G401.6 (cell line): ENCODE measurements around the gene ZSWIM8.
"Not testable (repeated sequence)": the region's sequence is repeated elsewhere in the genome, so short reads cannot be mapped to it uniquely, and the experiment has no call there.

Experiments used
- FAIRE-seq: peaks from 2 replicates; lab custom pipeline; 2012; peaks lifted over from hg19 to GRCh38; lab: Jason Lieb, UNC

Gene ZSWIM8

DNA sequence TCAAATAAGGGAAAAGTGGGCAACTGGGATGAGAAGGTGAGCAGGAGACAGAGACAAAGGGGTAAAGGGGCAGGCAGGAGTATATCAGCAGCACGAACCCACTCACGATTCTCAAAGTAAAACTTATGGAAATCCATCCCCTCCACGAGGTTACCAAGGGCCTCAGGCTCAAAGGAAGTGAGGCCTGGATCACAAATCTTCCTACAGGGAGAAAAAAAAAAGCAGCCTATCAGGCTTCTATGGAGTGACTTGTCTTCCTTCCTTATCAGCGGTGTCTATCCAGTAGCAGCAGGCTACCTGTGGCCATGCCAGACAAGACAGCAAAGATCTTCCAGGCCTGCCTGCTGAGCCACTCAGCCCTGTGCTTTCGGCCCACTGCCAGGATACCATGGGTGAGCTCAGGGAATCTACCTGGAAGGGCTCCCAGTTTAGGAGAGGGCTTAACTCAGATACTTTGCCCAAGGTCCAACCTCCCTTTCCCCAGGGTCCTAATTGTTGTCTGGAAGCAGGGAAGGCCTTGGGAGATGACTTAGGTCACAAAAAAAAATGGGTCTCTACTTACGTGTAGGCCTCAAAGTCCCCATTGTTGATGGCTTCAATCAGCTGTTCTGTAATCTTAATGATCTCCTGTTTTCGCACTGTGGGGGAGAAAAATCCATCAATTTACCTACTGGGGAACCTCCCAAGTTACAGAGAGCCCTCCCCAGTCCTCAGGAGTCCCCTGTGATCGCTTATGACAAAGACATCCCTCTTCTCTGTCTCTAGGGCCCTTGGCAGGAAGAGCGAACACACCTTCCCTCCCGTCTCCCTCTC lies 31.7 kb downstream of the ZSWIM8 start:
- FAIRE-seq, result no peak

DNA sequence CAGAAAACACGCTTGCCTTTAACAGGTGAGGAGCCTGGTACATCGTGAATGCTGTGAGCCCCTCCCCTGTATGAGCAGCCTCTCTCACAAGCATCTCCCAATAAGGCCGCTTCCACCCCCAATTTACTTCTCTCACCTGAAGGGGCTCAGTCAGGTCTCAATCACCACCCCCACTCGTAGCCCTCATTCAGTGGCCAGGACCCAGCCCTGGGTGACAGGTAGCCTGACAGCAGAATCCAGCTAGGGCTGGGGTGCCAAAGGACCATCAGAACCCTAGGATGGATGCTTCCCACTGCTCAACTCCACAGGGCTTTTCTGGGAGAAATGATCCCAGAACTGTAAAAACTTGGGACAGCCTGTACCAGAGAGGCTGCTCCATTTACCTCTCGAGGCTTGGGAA lies 32.4 kb downstream of the ZSWIM8 start:
- no peak for FAIRE-seq

DNA sequence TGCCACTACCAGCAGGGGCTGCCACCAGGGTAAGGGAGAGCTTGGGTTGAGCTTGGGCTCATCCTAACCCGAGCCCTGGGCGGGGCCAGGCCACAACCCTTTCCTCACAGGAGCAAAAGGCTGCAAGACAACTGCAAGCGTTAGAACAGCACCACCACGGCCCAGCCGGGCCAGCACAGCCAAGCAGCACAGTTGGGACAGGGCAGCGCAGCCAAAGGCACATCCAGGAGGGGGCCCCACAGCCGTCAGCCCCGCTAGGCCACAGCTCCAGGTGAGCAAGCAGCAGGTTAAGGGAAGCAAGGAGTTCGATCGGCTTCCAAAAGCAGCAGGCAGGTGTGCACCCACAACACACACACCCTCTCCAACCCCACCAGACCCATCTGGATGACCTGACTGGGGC lies 33.0 kb downstream of the ZSWIM8 start:
- FAIRE-seq, result no peak

DNA sequence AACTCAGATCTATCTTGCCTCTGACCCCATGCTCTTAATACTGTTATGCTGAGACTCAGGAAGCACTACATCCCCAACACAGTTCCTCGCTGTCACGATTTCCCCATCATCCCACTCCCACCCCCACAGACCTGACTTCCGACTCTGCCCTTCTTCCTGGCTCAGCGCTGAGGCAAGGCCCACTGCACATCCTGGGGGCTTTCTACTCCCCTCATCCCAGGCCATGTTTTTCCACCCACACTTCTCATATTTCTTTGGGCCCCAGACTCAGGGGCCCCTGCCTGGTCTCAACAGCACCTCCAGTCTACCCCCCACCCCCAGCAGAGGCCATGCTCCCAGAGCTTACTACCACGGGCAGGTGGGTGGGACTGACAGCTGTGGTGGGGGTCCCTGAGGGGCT lies 33.7 kb downstream of the ZSWIM8 start:
- no peak for FAIRE-seq

DNA sequence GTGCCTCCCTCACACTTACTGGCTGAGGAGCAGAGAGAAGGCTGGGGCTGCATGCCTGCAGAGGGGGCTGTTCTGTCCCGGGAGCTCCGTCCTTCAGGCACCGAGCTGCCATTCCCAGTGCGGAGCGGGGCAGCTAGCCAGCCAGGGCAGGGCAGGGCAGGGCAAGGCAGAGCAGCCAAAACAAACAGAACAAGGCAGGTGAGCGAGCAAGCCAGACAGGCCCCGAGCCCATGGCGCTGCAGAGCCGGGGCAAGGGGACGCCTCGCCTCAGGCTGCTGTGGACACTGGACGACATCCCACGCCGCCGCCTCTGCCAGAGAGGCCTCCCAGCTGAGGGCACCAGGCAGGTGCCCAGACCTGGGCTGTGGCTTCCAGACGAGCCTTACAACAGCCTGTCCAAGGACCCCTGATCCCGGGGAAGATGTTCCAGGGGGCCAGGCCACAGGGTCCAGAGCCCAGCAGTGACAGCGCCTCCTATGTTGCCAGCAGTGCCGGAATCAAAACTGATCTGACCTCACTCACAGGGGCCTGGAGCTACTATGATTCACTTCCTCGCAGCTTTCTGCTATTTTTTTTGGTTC lies 34.2 kb downstream of the ZSWIM8 start:
- FAIRE-seq, result no peak

DNA sequence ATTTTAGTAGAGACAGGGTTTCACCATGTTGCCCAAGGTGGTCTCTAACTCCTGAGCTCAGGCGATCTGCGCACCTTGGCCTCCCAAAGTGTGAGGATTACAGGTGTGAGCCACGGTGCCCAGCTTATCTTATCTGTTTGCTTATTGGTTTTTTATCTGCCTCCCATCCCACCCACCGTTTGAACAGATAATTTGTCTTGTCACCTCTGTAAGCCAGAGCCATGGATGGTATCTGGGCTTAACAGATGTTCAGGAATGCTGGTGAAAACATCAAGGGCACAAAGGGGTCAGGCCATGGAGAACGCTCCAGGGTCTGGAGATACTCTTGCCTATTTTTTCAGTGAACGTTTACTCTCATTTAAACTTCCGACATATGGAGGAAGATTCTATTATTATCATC lies 38.0 kb downstream of the ZSWIM8 start:
- no peak for FAIRE-seq

DNA sequence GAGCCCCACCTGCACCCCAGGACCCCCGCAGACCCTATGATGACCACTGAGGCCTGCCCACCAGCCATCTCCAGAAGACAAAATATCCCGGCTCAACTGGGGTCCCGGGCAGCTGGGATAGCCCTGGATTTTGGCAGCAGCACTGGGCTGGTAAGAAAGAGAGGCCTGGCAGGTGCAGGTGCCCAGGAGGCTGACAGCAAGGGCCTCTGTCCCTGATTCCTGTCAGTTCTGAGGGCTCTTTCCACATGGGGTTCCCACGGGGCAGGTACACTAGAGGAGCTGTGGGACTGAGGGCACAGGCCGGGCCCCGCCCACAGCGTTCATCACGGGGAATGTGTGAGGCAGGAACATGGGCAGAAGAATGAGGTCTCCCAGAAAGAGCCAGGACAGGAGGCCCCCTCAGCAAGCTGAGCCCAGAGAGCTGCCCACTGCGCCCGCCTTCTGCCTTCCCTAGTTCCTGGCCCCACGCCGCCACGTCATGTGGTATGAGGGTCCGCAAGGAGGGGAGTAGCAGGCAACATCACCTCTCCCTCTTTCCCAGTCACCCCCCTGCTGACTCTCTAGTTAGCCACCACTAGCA lies 38.8 kb downstream of the ZSWIM8 start:
- no peak for FAIRE-seq

DNA sequence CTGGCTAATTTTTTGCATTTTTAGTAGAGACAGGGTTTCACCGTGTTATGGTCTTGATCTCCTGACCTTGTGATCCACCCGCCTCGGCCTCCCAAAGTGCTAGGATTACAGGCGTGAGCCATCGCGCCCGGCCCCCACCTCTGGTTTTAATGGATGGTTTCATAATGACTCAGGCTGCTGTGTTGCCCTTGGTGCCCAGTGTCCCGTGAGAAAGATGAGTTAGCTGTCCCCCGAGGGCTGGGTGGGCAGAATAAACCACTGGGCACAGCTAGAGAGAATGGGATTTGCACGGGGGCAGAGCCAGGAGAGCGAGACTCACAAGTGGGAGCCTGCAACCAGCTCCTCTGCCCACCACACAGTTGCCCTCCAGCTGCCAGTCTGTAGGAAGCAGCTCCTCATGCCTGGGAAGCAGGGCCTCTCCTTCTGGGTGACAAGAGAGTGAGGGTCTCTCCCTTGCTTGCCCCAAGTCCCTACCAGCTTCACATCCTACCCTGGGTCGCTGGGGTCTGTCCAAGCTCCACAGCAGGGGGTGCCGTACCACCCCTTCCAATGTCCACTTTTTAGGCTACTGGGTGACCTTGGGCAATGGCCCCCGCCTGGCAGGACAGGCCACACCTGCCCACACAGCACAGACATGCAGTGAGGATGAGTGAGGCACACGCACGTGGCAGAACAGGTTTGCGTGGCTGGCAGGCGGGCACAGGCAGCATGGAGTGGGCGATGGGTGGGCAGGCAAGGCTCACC lies 42.1 kb downstream of the ZSWIM8 start:
- FAIRE-seq, result no peak

DNA sequence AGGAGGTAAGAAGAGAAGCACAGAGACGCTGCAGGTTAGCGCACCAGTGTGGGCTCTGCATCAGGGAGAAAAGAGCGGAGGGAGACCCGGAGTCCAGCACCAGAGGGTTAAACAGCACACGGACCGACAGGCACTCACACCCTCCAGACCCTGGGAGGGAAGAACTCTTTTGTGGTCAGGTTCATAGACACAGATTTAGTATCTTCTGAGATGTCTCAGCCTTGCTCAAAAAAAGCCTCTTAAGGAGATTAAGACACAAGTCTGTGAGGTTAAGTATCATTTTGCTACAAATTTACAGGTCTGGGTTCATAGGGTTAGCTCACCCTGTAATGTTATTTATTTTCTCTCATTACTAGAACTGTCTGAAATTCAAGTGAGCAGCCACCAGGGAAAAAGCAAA lies 42.8 kb downstream of the ZSWIM8 start:
- no peak for FAIRE-seq

DNA sequence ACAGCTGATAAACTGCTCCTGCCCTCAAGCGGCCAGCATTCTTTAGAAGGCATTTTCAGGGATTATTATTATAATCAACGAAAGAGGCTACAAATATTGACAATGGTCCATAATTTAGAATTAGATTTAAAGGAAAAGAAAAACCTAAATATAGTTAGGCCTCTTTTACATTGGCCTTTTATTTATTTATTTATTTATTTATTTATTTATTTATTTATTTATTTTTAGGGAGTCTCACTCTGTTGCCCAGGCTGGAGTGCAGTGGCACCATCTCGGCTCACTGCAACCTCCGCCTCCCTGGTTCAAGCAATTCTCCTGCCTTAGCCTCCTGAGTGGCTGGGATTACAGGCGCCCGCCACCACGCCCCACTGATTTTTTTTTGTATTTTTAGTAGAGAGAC lies 43.7 kb downstream of the ZSWIM8 start:
- FAIRE-seq, result not testable (repeated sequence)

DNA sequence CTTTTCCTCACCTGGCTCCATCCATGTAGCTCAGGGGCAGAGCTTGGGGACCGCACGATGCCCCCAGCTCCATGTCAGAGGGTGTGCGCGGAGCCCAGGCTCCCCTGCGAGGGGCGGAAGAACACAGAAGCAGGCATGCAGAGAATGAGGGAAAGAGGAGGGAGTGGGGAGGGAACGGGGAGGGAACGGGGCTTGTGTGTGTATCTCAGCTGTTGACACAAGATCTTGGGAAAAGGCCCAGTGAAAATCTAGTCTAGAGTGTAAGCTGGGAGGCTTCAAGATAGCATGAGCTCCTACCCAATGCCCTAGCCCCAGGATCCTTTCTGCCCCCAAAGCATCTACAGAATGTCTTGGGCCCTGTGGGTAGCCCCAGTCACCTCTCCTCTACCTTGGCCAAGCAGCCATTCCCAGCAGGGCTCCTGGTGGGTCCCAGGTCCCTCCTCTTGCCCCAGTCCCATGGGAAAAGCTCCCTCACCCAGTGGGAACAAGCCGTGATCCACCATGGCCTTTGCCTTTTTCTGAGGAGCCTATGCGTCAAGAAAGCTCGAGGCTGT lies 51.1 kb downstream of the ZSWIM8 start:
- FAIRE-seq, result no peak

DNA sequence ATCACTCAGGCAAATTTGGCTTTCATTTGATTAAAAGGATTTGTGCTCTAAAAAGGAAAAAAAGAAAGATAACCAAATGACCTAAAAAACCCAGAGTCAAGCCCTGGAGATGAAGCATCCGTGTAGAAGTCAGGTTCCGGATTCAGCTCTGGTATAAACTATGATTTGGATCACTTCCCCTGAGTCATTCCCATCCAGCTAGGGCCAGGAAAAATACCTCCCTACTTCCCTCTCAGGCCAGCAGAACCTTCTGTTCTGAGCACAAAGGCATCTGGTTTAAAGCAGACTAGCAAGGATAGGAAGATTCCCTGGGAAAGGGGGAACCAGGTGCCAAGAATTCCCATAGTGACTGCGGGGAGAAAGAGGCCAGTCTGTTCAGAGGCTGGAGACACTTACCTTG lies 51.7 kb downstream of the ZSWIM8 start:
- no peak for FAIRE-seq

DNA sequence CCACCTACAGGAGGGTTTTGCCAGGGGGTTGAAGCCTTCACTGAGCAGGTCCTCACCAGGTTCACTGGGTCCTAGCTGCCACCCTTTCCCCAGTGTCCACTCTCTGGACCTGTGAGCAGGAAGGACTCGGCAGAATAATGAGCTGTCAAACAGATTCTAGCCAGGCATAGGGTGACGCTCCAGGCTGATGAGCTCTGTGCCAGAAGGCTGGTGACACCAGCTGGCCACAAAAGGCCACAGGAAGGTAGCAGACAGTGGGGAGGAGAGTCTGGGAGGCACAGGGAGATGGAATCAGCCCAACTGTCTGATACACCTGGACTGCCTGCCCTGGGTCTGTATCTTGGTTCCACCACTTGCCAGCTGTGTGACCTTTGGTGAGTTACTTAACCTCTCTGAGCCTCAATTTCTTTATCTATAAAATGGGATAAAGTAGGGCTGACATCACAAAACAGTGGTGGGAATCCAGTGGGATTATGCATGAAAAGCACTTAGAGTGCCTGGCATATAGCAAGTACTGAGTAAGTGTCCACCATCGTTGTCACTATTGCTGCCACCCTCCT lies 52.7 kb downstream of the ZSWIM8 start:
- FAIRE-seq, result no peak

DNA sequence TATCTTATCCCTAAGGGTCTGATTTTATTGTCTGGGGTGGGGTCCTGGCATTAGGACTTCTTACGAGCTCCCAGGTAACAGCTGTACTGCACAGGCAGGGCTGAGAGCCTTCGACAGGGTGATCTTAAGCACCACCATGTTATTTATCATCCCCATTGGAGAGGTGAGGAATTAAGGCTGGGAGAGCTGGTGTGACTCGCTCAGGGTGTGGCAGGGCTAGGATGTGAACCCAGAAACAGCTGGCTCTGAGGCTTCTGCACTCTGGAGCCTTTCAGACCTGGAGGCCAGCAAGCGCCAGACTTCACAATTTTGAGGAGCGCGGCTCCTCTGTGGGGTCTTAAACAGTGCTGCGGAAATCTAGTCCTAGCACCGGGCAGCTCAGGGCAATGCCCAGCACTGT lies 53.4 kb downstream of the ZSWIM8 start:
- no peak for FAIRE-seq

DNA sequence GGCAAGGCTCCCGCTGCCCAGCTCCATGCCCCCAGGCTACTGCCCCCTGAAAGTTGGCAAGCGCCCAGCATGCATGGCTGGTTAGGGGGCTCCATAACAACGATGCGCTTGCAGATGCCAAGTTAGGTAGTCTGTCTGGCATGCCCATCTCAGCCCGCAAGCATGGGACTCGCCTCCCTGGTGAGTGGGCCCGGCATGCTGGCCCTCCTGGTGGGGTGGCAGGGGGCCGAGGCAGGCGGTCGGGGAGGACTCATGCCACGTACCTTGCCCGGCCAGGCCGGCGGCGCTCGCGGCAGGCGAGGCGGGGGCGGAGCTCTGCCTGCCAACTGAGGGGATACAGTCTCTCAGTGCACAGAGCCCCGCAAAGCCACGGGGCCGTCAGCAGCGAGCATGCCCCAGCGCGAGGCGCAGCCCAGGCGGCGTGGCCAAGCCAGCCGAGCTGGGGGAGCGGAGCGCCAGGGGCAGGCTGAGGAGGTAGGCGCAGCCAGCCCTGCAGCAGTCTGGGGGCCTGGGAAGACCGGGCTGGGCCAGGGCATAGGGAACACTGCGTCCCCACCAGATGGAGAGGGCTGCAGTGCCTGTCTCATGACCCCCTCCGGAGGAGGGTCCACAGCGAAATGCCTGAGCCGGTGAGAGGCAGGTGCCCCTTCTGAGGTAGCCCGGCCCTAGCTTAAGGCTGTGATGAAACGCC lies 54.0 kb downstream of the ZSWIM8 start:
- FAIRE-seq, result no peak

DNA sequence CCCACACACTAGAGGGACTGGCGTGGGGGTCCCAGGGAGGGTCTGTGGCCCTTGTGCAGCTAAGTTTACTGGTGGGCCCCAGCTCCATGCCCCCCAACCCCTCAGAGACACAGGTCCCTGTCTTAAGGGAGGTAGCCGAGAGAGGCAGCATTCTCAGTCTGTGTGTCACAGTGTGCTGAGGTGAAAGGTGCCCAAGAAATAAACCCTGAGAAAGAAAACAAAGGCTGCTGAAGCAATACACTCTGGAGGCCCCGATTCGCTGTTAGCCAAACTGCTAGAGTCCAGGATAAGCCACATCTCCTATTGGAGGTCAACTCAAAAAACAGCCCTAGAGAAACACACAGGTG lies 54.6 kb downstream of the ZSWIM8 start:
- no peak for FAIRE-seq

DNA sequence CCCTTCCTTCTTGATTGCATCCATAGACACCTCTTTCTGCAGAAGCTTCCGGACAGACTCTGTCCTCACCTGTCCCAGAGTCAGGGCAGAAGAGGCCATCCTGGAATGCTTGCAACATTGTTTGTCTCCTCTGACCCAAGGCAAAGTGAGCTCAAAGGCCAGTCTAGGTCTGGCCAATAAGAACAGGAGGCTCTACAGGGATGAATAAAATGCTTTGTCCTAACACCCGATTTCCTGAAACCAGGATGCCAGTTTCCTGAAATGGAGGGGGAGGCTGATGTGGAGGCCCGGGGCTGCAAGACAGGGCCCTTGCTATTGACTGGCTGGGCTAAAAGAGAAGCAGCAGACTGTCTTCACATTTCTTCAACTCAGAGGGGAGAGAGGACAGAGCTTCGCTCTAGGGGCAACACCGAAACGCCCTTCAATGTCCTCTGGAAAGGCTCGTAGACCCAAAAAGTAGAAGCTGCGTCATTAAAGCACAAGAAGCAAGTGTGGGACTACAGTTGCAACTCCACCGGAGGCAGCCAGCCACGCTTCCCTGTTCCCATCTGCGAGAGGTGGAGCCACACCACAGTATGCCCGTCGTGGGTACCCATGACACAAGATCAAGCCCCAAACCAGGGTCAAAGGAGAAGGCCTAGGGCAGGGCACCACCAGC lies 55.1 kb downstream of the ZSWIM8 start:
- FAIRE-seq, result no peak

DNA sequence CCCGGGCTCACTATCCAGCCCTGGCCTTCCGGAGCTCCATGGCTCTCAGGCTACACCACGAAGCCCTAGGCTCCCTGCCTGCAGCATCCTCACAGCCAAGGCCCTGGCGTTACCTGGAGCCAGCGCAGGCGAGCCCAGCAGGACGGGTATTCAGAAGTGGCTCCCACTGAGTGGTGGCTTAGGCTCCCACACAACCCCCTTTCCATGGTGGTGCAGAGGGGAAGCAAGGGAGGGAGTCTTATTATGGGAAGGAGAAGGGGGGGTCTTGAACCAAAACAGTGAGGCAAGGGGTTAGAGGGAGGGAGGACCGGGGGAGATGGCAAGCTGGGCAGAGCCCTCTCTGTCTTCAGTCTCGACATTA lies 55.6 kb downstream of the ZSWIM8 start:
- no peak for FAIRE-seq

DNA sequence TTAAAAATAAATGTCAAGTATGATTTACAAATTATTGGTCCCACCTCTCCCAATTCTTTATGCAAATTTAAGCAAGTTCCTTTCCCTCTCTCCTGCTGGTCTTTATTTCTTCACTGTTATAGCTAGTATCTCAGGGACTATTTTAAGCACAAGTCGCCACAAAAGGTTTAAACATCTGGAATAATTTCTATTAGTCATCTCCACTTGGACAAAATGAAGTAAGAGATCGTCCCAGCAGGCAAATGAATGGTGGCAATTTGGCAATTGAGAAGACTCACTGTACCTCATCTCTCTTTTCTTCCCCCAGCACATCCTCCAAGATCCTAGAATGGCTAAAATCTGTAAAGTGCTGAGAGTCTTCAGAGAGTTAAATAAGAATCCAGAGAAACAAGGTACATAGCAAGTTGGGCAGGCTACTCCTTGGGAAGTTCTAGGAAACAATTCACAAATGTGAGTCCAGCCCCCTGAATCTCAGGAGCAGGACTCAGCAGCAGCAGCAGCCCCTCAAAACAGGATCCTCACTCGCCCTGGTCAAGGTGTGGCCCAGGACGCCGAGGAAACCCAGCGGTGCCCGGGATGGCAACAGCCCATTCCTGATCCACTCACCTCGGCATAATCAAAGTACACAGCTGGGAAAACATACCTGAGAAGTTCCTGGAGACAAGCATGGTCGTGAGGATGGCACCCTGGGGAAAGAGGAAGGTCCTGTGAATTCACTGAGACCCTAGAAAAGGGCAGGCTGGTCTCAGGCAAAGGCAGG lies 56.3 kb downstream of the ZSWIM8 start:
- no peak for FAIRE-seq

DNA sequence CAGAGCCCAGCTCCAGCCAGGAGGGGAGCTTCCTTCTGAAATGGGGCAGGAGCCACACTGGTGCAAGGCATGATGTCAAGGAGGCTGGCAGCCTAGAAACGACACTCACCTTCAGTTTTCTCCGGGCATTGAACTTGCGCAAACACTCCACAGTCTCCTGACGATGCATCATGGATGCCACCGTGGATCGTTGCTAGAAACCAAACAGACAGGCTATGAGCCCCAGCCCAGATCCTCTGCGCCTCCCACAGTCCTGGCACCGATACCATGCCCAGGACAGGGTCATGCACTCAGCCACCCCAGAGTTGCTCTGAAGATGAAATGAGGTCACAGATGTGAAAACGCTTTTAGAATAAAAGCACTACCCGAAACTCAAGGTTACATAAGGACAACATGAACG lies 56.9 kb downstream of the ZSWIM8 start:
- FAIRE-seq, result no peak

DNA sequence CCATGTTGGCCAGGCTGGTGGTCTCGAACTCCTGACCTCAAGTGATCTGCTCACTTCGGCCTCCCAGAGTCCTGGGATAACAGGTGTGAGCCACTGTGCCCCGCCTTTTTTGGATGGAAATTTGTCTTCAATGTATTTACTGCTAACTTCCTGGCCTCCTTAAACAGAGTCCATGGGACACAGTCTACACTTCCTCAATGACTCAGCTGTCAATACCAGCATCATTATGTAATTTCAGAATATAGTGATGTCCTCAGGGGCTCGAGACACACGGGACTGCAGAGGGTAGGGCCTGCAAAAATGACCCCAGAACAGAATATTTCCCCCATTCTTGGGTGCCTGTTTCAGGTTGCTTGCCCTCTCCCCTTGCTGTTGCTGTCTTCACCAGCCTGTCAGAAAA lies 57.9 kb downstream of the ZSWIM8 start:
- no peak for FAIRE-seq
